NCI-H1048 (cell line): ENCODE results near the gene MIX23.
"Not testable (repeated sequence)": the region's sequence is repeated elsewhere in the genome, so short reads cannot be mapped to it uniquely, and the experiment has no call there.

Source experiments
- DNase-seq: peaks from one replicate; lab custom pipeline; 2025; lab: John Stamatoyannopoulos, UW

Gene MIX23

DNA sequence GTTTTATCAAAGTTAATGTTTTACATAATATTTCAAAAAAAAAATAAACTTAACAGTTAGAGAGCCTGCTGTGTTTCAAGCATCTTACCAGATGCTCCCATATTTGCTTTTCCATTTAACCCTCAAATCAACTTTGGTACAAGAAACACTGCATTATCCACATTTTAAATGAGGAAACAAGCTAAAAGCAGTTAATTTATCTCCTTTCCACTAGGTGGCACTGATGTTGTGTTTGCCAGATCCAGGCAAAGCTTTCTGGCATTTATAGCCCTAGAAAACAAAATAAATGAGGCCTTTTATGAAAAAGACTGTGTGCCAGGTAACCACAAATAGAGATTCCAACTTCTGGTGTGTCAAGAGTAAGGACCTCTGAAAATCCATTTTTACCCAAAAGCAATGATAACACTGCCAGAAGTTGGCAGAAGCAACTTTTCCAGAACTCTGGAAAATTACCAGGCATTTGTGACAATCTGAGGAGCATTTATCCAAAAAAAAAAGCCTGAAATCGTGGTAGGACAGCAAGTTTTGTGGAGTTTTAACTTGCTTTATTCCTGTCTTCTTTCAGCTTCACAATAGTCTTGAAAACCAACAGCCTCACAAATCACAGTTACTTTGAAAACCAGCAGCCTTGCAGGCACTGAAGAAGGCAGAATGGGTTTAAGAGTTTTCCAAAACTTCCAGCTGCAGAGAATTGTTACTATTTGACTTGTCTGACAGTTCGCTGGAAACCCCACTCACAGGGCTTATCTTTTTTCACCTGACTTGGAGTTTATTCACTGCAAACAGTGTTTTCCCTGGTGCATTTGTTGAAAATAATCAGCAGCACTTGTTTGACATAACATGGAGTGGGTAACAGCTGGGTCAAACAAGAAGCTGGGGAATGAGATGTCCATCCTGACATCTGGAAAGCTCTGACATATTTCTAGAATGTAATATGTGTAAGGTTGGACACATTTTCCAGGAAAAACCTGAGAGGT is 10.1 kb upstream of the MIX23 start:
- peak; percentile 27 for DNase-seq

DNA sequence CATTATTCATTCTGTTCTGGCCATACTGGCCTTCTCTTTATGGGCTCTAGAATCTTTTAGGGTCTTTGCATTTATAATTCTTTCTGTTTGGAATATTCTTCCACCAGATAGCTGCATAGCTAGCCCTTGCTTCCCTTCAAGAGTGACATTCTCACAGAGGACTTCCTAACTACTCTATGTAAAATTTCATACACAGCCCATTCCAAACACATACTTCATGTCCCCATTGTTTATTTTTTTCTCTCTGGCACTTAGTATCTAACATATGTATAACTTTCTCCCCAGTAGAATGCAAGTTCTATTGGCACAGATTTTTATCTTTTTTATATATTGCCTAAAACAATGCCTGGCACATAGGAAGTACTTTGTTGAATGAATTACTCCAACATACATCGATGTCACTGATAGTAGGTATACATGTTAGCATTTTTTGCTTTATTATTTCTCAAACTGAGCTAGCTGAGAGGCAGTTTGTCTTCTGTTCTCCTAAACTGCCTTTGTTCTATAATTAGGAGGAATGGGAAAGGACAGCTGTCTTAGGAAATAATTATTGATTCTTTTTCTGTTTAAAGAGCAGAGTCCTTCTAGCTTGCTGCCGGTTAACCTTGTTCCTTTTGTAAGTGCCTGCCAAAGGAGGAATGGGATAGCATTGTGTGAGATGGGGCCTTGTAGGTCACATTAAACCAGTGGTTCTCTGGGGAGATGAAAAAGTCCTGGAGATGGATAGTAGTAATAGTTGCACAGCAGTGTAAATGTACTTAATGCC is 8.8 kb upstream of the MIX23 start:
- DNase-seq: no peak

DNA sequence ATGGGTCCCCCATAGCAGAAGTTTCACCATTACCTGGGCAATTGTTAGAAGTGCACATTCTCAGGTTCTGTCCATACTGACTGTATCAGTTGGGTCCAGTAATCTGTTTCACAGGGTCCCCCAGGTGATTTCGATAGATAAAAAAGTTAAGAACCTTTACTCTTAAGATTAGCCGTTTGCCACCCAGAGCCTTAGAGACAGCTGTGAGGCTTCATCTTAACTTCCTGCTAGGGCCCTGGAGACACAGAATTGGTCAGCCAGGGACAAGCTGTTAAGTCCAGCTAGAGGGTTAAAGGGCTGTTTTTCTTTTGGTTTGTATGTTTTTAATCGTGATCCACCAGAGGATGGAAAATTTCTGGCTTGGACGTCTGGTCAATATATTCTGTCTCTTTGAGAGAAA is 7.6 kb upstream of the MIX23 start:
- DNase-seq: no peak

DNA sequence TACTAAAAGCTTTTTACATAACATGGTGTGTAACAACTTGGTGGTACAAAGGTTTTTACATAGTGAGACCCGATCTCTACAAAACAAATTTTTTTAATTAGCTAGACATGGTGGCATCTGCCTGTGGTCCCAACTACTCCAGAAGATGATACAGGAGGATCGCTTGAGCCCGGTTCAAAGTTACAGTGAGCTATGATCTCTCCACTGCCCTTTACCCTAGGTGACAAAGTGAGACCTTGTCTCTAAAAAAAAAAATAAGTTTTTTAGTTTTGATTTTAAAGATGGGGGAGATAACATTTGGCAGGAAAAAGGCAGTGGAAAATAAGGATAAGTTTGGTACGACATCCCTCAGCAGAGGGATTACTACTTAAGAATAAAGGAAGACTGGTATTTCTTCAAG is 6.9 kb upstream of the MIX23 start:
- DNase-seq: no peak

DNA sequence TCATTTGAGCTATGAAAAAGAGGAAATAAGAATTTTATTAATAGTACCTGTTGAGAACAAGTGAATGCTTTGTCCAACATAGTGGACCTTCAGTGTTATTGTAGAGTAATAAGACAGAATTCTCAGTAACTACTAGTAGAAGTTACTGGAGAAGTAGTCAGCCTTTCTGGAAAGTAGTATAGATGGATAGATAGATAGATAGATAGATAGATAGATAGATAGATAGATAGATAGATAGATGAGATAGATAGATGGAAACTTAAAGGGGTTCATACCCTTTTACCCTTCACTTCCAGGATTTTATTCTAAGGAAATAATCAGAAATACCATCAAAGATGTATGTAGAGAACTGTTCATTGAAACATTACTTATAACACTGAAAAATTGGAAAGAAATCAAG is 6.2 kb upstream of the MIX23 start:
- no peak for DNase-seq

DNA sequence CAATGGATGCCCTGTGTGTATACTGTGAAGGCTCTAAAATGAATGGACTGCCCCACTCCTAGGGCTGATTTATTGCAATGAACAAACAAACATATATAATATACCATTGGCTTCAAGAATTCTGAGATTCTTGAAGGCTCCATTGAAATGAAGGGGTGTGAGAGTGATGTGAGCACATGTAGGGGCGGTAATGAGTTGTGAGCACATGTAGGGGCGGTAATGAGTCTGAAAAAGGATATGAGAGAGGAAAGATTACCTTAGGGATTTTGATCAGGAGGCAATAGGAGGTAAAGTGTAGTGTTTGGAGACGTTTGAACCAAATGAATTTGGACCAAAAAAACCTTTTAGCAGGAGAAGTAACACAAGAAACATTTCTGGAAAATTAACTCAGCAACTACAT is 4.7 kb upstream of the MIX23 start:
- no peak for DNase-seq

DNA sequence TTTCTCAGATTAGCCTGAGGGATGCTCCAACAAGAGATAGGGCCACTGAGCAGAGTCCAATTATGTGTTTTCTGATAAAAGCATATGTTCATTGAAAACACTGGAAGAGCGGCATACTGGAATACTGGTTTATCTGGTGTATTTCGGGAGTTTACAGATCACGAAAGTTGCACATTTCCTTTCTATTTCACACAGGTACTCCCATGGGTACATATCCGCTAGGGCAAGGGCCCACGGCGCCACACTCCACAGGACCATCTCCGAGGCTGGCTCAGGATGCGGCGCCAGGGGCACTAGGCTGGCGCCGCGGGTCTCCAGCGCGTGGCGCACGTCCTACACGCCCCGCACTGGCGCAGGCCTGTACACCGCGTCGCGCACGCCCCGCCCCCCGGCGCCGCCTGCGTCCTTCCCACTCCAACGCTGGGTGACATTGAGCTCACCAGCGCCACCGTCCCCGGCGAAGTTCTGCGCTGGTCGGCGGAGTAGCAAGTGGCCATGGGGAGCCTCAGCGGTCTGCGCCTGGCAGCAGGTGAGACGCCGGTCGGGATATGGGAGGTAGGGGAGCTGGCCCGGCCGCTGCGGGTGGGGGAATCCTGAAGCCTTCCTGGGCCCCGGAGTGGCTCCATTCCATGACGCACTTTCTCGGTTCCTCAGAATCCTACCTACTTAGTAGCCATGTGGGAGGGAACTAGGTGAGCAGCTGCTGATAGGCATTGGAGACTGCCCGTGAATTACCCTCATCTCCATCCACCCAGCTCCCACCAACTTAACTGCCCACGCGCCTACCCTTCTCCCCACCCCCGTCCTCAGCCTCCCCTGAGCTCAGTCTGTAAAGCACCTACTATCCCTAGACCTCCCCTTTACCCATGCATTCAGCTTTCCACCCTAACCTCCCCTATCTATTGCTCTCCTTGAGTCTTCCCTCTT is 1.0 kb upstream of the MIX23 start, which contains the start of gene FAM162A:
TSS of gene FAM162A (plus strand) at position 412 of the 927 bp plus-strand sequence. CDS start at position 496, 84 bp downstream.
- peak; percentile 85 for DNase-seq

DNA sequence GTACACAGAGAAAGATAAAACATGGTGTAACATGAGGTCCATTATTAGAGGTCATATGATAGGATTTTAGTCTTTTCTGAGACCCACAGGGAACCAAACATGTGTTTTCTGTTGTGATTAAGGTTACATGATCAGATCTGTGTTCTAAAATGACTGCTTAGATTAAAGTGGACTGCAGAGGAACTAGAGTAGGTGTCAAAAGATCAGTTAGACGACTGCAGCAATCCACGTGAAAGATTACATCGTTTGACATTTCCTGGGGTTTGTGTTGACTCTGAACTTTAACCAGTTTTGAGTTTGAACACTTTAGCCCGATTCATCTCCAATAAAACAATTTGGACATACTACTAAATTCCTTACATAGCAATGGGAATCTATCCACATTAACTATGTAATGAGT is 5.1 kb downstream of the MIX23 start:
- no peak for DNase-seq

DNA sequence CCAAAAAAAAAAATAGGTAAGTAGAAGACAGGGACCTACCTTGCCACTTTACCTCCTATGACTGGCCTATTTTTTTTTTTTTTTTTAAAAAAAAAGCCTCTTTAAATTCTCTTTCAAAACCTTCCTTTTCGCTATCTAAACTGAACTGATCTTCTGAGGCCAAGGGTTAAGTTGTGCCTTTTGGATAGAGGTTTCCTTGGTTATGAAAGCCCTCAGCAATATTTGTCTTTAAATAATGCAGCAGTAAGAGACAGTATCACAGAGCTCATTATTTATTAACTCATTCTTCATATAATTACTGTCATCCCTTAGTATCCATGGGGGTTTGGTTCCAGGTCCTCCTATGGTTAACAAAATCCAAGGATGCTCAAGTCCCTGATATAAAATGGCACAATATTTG is 9.0 kb downstream of the MIX23 start:
- DNase-seq: no peak

DNA sequence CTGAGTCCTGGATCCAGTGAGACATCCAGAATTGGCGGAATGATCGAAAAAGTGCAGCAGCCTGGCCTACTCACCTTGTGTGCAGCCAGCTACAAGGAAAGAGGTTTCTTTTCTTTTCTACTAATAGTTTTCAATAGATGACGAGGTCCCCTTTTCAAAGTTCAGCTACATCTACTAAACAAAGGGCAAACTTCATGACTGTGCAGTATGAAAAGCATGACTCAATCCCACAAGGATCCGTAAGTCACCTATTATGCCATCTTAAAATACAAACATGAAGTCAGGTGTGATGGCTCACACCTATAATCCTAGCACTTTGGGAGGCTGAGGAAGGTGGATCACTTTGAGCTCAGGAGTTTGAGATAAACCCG is 16.7 kb downstream of the MIX23 start:
- no peak for DNase-seq

DNA sequence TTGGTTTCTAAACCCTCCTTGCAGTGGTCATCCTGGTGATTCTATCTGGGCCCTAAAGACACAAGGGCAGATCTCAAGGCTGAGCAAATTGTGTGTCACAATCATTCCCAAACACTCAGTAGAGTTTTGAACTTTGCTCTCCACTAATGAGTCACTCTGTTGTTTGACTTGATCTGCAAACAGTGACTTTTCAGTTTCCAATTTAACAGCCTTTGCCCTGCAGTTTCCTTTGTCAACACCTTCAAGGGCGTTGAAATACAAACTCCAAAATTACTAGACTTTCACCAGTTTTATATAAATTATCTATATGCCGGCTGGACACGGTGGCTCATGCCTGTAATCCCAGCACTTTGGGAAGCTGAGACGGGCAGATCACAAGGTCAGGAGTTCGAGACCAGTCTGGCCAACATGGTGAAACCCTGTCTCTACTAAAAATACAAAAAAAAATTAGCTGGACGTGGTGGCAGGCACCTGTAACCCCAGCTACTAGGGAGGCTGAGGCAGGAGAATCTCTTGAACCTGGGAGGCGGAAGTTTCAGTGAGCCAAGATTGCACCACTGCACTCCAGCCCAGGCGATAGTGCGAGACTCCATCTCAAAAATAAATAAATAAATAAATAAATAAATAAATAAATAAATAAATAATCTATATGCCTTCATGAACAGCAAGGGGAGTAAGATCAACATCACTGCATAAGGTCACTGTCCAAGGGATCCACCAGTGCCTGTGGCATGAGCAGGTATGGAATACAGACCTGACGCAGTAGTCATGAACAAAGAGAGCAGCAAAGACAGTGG is 17.3 kb downstream of the MIX23 start:
- not testable (repeated sequence) for DNase-seq

DNA sequence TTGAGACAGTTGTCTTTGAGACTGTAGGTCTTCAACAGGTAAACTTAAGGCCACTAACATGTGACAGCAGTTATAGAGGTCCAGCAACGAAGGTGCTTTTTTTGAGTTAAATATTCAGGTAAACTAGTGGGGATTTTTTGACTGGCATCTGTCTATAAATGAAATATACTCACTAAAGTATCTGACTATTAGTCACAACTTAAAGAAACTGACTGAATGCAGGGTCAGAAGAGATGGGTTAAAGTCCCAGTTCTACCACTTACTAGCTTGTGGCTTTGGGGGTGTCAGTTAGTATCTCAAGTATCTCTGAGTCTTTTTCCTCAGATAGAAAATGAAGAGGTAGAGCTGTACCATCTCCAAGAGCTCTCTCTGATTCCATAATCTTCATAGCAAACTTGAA is 18.0 kb downstream of the MIX23 start:
- no peak for DNase-seq

DNA sequence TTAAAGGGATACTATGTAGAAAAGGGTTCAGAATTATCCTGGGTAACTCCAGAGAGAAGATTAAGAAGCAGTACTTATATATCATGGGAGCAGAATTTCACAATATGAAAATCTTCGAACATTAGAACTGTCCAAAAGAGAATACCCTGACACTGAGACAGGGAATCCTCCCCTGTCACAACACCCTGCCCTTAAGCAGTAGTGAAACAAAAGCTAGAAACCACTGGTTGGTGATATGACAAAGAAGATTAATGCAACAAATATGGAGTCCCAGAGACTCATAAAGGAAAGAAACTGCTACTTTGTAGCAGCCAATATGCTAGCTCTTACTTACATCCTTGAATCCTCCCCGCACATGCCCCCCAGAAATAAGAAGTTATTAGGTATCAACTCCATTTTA is 18.5 kb downstream of the MIX23 start:
- DNase-seq: no peak

DNA sequence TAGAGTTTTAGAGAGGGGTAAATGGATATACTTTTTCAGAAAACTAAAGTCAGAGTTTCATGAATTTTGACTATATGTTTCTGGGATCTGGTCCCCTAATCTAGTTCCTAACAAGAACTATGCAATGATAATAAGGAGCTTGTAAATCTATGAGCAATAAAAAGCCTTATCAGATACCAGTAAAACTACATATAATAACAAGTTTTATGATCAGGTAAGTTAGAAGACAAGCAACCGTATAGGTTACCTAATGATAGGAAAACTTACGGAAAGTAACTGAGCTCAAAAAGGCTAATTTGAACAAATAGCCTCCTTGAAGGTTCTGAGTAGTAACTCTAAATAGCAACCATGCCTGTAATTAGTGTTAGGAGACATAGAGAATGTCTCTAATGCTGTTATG is 21.0 kb downstream of the MIX23 start:
- DNase-seq: no peak

DNA sequence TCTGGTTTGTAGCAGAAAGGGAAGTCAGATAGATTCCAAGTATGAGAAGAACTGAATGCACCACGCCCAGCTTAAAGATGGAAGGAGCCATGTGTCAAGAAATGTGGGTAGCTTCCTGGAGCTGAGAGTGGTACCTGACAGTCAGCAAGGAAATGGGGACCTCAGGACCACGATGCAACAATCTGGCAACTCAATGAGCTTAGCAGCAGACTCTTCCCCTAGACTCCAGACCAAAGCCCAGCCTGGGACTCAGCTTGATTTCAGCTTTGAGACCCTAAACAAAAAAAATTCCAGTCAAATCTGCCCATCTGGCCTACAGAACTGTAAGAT is 24.4 kb downstream of the MIX23 start:
- no peak for DNase-seq

DNA sequence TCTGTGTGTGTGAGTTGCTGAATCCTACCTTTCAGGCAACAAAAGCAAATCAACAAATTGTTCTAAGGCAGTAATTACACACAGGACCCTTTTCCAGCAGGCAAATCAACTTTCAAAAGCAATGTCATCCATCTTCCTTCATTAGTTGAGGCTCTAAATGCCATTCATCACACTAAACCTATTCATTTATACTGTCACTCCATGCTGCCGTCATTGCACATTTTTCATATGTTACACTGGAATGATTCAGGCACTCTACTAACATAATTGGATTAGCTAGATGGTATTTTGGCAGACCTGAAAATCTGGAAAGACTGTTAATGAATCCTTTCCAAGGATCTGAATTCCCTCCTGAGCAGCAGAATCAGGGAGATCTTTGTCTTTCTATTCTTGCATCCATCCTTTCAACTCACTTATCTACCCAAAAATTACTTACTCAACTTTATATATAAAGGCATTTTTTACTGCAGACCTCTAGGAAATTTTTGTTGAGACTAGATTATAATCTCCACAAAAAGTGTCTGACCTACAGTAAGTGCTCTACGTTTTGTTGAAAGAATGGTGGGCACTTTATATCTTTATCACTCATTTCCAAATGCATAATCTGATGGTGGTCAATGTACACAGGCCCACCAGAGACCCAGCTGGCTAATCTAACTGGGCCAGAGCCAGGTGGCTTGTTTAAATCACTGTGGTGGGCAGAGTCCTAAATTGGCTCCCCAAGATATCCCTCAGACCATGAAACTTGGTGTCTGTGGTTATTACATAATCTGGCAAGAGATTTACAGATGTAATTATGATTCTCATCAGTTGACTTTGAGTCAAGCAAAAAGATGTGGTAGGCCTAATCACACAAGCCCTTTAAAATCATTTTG is 25.0 kb downstream of the MIX23 start:
- DNase-seq: no peak

DNA sequence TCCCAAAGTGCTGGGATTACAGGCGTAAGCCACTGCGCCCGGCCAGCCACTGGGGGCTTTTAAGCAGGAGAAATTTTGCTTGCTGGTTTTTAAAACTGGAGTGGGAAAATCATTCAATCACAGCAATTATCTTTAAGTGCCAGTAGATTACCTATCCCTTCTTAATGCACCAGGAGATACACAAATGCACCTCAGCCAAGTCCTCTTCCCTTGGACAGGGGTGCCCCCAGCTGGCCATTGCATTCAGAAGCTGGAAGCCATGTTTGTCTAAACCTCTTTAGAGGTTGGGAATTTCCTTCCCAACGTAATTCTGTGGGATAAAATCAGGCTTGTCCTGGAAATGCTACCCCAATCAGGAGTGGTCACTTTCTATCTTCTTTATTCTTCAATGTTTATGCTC is 26.6 kb downstream of the MIX23 start:
- DNase-seq: no peak

DNA sequence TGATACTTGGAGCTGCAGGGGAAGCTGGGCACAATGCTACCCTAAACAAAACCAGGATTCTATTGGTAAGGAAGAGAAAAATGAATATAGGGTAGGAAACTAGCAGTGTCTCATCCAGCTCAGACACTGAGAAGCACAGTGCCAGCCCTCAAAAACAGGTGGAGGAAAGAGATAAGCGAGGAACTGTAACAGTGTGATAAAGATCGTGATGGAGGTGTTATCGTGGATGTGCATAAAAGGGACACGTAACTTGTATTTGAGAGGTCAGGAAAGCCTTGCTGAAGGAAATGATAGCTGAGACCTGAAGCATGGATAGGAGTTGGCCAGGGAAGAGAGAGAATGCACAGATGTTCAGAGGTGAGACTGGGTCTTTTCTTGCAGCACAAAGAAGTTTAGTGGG is 27.4 kb downstream of the MIX23 start:
- no peak for DNase-seq

DNA sequence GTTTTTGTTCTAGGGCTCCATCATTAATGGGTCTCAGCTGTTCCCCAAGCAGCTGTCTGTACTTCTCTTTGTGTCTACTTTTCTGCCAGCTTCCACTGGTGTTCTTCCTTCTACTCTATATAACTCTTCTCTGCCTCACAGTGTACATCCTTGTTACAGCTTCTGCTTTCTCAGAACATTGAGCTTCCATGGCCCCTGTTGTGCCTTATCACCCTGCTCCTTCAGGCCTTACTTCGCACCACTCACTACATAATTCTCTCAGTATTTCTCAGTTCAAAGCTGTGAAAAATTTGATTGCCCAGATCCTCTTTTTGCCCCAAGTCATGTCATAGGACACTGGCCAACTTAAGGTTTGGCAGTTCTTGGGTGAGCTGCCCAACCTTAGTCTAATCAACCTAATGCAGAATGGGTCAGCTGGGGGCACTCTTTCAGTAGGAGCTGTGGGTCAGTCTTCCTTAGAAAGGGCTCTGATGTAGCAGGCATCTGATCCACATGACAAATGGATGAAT is 29.1 kb downstream of the MIX23 start:
- no peak for DNase-seq

DNA sequence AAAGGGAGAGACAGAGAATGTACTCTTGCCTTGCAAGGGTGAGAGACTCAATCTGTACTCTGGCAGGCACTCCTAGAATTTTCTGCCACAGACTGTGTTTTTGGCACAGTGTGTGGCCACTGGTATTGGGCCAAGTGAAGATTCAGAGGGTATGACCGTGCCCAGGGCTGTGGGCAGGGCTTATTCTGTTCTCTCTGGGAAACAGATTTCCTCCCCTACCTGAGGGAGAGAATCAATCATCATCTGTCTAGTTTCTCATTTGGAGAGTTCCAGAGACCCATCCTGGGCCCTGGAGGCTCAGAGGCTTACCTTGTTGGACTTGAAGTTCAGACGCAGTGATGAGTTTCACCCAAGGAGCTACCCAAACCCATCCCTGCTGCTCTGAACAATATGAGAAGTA is 29.8 kb downstream of the MIX23 start:
- DNase-seq: no peak
